Stimulated activated CD4-positive, alpha-beta T cell treated with anti-CD3 and anti-CD28 coated beads, Interleukin-2, amount 100 ng/mL, for 4 hours (primary cell): ENCODE data around the gene HPS4.

Source experiments
- DNase-seq: peaks from one replicate; pipeline ENCODE4 v3.0.0-alpha.2; 2020; ENCODE audit warnings: low read depth

Gene HPS4

DNA sequence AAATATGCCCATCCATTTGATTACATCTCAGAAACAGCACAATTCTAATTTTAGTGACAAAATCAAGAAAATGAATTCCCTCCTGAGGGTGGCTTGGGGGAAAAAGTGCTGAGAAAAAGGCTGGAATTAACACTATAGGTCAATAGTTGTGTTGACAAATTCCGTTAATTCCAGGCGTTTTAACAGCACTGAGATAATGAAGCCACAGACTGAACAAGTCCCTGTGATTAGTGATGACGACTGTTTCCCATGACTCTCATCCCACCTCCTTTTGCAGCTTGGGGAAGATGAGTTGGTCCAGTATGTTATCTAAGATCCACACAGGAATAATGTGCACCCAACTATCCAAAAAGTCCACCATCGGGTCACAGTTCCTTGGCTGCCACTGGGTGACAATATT is 12.9 kb upstream of the HPS4 start:
- DNase-seq, result no peak

DNA sequence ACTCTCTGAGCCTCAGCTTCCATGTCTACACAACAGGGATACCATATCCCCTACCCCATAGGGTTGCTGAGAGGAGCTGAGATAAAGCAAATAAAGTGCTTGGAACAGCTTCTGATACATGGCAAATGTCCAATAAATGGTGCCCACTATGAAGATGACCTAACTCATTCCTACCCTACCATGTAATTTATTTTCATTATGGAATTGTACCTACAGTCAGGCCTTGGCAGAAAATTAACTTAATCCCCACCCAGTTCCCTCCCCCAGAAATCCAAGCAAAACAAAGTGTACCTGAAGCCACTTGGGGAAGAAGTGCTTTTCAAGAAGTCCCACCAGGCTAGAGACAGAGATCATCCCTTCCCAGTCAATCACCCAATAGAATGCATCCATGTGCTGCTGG is 10.9 kb upstream of the HPS4 start:
- no peak for DNase-seq

DNA sequence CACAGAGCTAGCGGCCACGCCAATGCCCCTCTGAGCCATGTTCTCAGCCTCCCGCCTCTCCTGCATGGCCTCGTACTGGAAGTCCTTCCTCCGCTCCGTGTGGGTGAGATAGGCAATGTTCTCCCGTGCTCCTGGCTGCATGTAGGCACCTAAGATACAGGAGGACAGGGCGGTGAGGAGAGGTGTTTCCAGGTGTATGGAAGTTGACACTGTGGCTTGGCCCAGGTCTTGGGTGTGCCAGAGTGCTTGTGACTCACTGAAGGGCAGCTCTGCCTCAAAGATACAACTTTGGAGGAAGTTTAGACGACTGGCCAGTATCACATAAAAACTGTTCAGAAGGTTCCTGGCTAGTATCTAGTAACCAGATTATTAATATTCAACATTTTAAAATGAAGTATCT is 8.6 kb upstream of the HPS4 start:
- DNase-seq, result no peak

DNA sequence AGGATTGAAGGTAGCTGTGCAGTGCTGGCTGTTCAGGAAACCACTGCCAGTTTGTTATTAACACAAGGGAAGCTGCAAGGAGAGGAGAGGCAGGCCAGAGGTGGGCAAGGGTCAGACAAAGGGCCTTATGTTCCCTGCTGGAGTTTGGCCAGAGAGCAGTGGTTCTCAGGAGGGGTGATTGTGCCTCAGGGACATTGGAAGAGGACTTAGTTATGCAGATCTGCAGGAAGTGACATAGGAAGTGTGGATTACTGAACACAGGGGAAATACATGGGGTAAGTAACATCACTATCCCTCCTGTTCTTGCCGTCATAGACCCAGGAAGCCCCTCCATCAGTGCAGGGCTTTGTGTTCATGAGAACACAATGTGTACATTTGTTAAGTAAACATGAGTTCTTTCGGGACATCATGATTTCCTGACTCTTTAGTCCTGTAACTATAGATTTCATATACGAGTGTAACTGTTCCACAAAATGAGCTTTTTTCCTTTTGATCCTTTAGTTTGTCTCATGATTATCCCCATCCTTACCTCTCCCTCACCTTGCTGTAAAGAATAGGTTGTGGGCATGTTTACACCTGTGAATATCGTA is 6.0 kb upstream of the HPS4 start:
- DNase-seq, result no peak

DNA sequence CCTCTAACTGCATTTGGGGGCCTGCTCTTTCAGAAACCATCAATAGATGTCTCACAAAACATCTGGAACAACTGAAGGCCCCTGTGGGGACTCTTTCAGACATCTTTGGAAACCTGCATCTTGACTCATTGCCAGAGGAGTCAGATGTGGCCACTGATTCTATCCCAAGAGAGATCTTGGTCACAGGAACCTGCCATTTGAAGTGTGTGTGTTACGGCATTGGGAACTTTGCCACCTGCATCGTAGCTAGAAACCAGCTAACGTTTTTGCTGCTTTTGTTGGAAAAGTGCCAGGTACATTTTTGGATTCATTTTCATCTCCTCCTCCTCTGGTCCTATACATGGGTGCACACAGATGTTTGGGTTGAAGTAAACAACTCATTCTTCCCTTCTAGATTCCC is 4.4 kb upstream of the HPS4 start:
- DNase-seq, result no peak

DNA sequence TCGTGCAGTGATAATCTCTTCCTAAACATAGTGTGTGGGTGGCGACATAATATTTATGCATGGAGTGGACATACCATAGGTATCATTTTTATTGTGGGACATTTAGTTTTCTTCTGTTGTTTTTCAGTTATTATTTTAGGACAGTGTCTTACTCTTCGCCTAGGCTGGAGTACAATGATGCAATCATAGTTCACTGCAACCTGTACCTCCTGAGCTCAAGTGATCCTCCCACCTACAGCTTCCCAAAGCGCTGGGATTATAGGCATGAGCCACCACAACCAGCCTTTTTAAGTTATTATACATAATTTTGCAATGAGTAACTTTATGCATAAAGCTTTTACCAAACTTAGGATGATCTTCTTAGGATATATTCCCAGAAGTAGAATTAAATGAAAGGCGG is 2.8 kb upstream of the HPS4 start:
- no peak for DNase-seq

DNA sequence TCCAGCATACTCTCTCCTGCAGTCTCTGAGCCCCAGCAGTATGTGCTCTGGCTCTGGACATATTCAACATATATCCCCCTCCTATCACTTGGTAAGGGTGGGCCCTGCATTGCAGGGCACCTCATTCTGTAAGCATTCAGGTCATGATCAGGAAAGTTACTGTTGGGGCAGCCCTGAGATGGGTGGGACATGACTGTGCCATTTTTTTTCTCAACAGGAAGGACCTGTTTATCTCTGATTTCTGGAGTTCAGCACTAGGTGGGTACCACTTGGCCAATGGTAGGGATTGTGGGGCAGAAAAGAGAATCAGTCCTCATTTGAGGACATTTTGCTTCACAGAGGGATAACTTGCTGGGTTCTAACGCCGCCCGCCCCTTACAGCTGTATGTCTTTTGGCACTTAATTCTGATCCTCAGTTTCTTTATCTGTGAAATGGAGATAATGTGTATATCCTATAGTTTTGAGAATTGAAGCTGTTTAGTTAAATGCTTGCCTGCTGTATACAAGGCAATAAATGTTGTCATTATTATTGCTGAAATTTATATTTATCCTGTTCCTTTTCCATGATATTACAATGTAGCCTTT is 2.3 kb upstream of the HPS4 start:
- no peak for DNase-seq

DNA sequence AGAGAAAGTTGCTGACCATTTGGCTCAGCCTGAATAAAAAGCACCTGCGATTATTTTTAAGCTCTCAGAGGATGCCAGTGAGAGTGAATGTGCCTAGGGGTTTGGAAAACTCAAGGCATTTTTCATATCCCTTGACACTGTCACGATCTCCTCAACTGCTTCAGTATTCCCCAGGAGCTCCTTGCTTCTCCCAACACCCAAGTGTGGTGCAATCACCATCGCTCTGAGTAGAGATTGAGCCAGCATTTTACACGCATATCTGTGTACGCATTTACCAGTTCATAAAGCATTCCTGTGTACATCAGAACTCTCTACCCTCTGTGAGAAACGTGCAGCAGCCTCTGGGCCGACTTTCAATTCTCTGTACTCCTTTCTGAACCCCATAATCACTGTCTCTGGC is 1.4 kb upstream of the HPS4 start:
- no peak for DNase-seq

DNA sequence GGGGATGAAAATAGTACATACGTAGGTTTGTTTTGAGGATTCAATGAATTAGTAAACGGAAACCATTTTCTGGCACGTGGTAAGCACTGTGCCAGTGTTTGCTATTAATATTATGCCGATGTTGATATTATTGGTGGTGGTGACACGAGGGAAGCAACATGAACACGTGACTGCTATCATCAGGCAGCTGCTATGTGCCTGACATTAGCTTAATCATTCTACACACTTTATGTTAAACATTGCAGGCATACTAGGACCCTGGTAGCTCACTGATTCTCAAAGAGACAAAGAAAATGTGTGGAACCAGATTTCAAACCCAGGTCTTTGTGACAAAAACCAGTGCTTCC is 750 bp upstream of the HPS4 start:
- no peak for DNase-seq

DNA sequence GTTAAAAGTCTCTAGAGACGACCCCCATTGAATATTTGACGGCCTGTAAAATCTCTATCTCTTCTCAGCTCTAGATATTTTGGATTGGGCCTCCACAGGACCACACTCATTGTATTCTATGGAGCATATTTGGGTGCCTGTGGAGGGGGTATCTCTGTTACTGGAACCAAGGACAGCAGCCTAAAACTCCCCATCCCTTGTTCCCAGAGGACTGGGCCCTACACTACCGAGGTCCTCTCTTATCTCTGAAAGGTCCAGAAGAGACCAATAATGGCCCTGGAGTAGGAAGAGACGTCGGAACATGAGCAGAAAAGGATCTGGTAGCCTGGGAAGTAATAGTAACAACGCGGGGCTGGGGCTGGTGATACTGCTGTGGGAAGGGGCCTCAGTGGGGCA is 542 bp downstream of the HPS4 start:
- DNase-seq, result no peak

DNA sequence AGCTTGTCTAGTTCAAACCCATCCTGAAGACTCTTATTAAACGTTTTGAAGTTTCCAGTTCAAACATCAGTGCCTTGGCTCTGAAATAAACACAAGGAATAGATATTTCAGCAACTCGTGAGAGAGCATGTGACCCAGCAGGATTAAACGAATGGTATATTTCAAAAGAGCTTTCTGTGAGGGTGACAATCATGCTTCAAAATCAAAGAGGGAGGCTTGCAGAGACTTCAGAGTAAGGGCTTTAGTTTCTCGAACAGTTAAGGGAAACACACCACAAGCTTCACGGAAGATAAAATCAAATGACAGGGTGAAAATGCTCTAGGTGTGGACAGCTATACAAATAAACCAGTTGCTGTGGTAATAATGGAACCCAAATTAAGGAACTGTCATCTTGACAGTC is 1.4 kb downstream of the HPS4 start:
- no peak for DNase-seq

DNA sequence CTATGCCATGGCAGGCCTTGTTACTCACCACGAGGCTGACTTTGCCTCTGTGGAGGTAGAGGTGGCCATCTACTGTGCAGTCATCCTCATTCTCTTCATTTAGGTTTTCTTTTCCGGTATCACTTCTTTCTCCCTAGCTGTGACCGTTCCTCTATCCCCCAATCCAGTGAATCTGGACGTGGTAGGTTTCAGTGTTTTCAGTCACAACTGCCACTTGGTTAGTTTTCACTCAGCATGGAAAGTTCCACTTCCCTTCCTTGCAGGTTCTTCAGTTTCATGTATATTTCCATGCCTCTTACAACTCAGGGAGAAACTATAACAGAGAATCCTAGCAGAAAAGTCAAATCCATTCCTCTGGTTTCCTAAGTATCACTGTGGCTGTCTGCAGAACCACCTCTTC is 1.9 kb downstream of the HPS4 start:
- no peak for DNase-seq

DNA sequence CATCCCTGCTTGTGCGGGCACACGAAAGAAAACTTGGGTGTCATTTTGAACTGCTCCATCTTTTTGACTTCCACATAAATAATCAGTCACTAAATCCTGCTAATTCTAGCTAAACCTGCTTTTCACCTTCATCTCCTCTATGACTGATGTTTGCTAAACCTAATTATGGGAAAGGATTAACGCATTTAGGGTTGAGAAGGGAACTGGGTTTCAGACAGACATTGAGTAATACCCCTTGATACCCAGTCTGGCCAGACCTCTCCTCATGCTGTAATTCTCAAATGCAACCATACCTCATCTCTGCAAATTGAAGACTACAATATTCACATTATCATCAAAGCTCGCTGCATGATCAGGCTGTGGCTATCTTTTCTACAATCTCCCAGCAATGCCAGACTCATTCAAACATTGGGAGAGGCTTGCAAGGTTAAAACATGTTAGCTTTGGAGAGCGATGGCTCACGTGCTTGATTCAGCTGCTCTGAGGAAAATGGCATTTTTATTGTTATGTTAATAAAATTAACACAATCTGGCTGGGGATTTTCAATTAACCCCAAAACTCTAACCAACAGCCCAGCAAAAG is 2.4 kb downstream of the HPS4 start:
- no peak for DNase-seq

DNA sequence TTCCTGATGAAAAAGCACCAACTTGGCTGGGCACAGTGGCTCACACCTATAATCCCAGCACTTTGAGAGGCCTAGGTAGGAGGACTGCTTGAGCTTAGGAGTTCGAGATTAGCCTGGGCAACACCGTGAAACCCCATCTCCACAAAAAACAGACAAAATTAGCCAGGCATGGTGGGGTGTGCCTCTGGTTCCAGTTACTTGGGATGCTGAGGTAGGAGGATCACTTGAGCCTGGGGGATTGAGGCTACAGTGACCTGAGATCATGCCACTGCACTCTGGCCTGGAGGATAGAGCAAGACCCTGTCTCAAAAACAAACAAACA is 3.0 kb downstream of the HPS4 start:
- no peak for DNase-seq

DNA sequence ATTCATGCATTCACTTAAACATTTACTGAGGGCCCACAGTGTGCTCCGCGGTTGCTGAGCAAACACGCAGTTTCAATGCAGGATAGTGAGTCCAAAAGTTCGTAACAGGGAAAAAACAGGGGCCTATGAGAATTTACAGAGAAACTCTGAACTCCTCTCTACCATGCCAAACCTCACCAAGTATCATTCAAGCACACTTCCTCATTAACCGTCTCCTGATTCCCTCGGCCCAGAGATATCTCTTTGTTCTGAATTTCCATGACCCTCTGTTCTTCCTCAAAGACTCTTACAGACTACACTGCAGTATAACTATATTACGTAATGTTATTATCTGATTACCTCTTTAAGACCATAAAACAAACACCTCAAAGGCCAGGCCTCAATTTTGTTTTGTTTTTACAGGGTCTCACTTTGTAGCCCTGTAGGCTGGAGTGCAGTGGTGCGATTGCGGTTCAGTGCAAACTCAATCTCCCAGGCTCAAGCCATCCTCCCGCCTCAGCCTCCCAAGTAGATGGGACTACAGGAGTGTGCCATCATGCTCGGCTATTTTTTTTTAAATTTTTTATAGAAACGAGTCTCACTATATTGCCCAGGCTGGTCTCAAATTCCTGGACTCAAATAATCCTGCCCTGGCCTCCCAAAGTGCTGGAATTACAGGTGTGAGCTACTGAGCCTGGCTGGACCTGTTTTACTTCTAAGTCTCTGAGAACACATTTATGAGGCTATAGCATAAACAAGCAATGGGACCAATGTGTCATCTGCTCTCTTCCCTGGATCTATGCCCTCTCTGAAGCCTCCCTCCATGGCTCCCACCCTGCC is 3.6 kb downstream of the HPS4 start:
- no peak for DNase-seq

DNA sequence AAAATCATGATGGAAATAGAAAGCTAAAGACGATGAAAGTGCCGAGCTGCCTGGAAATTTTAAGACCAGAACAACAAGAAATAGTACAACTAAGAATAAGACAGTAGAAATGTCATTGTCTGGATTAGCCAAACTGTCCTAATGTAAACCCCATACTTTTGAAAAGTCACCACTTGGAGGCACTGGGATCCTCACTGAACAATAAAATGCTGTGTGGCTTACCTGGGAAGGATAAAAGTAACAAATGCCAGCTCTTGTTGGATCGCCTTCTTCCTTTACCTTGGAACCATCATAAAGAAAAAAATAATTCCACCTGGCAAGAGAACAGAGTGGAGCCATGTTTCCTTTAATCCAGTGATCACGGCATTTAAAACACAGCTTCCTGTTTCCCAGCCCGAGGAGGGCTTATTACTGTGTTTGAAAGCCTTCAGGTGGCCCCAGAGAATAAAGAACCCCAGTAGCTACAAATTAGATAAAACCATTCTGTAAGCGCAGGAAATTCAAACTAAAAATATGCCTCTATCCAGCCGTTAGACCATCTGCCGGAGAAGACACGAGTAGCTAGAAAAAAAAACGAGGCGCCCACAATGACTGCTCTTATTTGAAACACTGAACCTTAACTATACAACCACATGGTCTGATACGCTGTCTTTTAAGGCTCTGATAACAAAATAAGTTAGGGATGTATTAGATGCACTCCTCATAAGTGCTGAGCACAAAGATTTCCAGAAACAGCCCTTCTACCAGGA is 4.4 kb downstream of the HPS4 start:
- DNase-seq, result no peak

DNA sequence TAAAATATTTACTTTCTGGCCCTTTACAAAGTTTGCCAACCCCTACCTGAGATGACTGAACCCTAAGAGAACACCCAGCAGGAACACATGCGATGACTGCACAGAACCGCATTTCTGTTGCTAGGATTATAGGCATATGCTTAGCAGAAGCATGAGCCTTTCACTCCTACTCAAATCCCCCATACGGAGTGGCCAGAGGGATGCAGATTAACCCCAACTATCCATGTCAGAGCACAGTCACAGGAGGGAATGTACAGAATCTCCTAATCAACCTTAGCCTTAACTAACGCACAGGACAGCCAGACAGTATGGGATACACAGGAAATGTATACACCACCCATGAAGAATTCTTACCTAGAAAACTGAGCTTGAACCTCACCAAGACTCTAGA is 6.2 kb downstream of the HPS4 start:
- no peak for DNase-seq

DNA sequence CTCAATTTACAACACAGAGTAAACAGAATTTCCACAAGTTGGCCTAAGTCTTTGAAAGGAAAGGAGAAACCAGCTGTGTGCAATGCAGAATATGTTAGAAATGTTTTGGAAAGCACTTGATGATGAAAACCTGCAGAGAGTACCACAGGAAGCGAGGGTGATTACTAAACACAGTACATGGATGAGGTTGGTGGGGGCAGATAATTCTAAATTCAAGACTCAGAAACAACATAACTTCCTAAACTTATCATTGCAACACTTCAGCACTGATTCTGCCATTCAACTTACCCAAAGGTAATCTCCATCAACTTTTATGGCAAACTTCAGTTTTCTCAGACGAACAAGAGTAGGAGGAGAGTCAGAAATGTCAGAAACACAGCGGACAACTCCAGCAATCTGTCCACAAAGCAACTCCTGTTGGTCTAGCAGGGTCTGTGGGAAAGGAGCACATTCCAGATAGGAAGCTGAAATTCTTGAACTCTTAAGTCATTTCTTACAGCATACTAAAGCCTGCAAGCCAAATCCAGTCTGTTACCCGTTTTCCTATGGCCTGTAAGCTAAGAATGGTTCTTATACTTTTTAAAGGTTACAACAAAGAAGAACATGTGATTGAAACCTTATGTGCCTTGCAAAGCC is 6.8 kb downstream of the HPS4 start:
- no peak for DNase-seq

DNA sequence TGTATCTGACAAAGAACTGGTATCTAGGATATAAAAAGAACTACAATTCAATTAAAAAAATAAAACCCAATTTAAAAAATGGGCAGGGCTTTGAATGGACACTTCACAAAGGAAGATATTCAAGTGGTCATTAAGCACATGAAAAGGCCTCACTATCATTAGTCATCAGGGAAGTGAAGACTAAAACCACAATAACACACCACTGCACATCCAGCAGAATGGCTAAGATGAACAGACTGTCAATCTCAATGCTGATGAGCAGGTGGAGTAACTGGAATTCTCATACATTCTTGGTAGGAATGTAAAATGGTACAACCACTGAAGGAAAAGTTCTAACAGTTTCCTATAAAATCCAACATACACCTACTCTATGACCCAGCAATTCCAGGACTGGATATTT is 8.9 kb downstream of the HPS4 start:
- no peak for DNase-seq

DNA sequence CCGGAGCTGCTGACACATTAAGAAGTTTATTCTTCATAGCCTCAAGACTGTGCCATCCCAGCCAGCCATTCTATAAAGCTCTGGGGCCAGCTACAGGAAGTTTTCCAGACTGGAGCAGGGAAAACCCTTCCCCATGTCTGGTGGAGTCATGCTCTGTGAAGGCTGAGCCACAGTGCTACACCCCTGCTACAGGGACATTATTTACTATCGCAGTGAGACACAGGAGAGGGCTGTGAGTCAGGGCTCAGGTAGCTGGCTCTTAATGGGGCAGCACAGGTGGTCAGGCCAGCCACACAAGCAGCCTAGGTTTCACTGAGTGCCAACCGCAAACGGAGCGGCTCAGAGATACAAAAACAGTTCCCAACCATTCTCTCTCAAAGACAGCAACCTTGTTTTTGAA is 12.1 kb downstream of the HPS4 start:
- DNase-seq, result no peak

DNA sequence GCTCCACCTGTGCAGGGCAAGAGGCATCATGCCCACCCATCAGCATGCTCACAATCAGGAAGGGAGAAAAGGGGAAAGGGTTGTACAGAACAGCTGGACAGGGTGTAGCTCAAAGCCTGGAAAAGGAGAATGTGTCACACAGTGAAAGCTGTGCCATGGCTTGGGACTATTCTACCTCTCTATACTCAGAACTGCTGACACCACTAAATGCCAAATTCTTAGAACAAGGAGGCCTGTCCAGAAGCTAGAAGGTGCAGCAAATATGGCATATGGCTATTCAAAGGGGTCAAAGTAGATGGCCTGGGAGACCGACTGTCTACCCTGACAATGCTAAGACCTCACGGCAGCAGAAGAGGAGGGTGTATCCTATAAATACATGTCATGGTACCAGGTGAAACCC is 12.8 kb downstream of the HPS4 start:
- no peak for DNase-seq

DNA sequence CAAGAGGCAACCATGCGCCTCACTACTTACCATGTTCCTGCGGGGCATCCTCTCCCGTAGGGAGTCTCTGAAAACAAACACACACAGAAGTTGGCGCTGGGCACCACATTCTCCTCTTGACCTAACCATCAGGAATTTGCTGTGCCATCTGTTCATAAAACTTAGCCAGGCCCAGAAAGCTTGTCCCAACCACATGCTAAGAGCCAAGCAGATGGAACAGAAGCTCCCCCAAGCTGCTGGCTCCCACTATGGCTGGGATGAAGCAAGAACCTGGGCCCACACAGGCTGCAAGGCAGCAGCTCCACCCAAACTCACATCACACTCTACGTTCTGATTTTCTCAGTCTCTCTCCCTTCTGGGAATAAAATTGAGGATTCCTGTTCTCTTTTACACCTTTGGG is 17.4 kb downstream of the HPS4 start:
- no peak for DNase-seq

DNA sequence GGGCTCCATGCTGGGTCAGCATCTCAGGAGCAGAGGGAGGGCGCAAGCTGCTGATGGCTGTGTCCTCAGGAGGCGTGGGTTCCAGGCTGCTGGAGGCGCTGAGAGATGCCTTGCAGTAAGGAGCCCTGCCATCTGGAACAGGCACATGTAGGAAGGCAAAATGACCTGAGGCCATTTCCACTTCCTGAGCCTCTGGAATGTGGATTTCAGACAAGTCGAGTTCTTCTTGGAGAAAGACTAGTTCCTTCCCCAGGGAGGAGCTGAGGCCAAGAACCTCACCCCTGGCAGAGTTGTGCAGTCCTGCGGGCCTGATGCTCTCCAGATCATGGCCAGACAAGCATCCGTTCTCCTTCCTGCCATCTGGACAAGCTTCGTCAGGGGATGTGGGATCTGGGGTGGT is 19.3 kb downstream of the HPS4 start:
- DNase-seq, result no peak
